HG02763 (cell line): Measurements from ENCODE around the gene FSD1.
A peak's percentile ranks its signal among the peaks of the same experiment; 100 is the strongest.
"Not testable (repeated sequence)": the region's sequence is repeated elsewhere in the genome, so short reads cannot be mapped to it uniquely, and the experiment has no call there.

Experiments
- ATAC-seq: cut with Tn5 transposase; IDR thresholded peaks from one replicate; pipeline ENCODE4 v1.9.1; 2021; ENCODE audit warnings: mild to moderate bottlenecking, moderate library complexity; ENCODE audit not compliant: unreplicated experiment

FSD1 gene

DNA sequence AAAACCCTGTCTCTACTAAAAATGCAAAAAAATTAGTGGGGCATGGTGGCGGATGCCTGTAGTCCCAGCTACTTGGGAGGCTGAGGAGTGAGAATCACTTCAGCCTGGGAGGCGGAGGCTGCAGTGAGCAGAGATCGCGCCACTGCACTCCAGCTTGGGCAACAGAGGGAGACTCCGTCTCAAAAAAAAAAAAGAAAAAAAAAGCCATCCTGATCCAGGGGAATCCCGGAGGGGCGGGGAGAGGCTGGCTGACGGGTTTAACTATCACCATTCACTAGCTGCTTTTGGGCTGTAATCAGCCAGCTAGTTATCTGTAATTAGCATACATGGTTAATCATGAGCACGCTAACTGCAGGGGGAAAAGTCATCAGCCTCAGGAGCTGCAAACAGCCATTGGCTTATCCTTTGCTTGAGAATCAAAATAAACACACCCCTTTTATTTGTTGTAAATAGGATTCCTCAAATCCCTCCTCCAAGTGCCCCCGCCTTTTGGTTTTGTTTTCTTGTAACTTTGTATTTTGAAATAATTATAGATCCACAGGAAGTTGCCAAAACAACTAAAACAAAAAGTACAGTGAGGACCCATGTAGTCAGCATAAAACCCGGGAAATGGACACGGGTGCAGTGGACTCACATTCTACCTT, 9.6 kb downstream of the FSD1 start:
- ATAC-seq: no peak

DNA sequence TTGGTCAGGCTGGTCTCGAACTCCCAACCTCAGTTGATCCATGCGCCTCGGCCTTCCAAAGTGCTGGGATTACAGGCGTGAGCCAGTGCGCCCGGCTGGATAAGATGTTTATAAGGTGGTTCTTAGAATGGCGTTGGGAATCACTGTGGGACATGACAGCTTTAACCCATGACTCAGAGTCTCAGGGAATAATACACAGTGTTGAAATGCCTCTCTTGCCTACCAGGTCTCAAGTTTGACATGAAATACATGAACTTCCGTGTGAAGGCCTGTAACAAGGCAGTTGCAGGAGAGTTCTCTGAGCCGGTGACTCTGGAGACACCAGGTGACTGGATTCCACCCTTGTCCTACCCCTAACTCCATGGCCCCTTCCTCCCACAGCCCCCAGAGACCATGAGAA, 12.6 kb downstream of the FSD1 start:
- ATAC-seq: no peak

DNA sequence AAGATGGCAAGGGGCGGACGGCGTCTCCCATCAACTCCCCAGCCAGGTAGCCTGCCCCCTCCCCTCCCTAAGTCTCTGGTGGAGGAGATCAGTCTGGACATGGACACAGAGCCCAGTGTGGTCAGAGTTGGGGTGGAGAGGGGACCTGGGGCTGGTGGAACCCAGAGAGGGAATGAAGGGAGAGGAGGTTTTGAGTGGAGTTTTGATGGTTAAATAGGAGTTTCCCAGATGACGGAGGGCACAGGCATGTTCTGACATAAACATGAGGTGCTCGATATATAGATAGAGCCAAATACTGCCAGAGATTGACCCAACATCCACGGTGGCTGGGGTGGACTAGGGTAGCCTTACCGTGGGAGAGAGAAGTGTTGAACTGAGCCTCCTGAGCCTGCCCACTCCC, 14.1 kb downstream of the FSD1 start:
- ATAC-seq: no peak

DNA sequence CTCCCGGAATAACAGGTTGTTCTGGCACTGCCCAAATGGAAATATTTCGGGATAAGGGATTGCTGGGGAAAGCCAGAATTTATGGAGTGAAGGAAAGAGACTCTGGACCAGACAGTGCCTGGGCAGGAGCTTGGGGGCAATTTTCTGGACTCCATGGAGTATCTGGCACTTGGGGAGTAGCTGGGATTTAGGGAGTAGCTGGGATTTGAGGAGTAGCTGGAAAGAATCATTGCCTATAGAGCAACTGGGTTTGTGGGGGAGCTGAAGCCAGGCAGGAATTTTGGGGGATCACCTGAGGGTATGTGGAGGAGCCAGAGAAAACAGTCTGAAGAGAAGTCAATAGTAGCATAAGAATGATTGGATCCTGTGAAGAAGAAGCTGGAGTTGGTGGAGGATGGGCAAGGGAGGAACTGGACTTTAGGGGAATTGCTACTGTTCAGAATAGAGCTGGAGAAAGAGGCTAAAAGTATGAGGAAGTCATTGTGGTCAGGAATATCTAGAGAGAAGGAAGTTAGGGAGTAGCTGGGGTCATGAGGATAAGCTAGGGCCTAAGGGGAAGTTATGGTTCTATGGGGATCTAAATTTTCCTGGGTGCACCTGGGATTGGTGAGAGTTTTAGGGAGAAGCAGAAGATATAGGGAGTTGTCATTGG, 14.8 kb downstream of the FSD1 start:
- no peak for ATAC-seq

DNA sequence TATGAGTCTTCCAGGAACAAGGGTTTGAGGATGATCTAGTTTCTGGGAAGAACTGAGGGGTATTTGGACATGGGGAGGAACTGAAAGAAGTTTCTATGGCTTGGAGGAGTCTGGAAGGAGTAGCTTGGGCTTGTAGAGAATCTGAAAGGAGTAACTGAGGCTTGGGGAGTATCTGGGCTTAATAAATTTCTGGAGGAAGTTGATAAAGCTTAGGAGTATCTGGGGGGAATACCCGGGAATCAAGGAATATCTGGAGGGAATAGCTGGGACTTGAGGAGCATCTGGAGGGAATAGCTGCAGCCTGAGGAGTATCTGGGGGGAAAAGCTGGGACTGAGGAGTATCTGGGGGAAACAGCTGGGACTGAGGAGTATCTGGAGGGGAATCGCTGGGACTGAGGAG, 16.0 kb downstream of the FSD1 start:
- no peak for ATAC-seq

DNA sequence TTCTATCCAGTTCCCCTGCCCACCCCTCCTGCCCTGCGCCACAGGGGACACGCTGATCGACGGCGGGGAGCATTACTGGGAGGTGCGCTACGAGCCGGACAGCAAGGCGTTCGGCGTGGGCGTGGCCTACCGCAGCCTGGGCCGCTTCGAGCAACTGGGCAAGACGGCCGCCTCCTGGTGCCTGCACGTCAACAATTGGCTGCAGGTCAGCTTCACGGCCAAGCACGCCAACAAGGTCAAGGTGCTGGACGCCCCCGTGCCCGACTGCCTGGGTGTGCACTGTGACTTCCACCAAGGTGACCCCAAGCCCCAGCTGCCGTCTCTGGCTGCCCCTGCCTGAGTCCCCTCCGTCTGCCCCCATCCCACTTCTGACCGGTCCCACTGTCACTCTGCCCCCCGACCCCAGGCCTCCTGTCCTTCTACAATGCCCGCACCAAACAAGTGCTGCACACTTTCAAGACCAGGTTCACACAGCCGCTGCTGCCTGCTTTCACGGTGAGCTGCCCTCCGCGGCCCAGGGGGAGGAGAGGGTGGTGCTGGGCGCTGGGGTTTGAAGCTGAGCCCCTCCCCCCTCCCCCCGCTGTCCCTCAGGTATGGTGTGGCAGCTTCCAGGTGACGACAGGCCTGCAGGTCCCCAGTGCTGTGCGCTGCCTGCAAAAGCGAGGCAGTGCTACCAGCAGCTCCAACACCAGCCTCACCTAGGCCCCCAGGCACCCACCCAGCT, 18.7 kb downstream of the FSD1 start:
- ATAC-seq: no peak

DNA sequence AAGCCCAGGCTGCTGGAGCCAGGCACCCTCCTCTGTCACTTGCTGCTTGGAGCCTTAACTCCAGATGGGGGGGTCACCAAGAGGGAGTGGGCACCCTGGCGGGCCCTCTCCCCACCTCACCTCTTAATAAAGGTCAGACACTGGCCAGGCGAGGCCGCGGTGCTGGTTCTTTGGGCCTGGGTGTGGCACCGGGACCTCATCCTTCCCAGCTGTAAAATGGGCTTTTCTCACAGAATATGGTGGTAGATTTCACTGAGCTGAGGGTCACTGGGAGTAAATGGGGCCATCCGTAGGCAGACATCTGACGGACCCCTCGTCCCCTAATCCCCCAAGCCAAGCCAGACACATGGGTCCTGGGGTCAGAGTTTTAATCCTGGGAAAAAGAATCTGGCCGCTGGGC, 19.3 kb downstream of the FSD1 start:
- ATAC-seq: no peak

DNA sequence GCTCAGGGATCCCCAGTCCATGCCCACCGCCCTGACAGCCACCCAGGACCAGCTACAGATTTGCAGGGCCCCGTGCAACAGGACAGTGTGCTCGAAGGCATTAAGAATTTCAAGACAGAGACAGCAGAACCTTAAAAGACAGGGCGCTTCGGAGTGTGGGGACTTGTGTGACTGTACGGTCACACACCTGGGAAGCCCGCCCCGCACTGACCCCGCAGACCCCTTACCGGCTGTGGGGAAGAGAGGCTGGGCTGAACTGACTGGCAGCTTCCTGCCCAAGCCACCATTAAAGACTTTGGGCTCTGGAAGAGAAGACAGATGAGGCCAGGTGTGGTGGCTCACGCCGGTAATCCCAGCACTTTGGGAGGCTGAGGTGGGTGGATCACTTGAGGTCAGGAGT, 19.8 kb downstream of the FSD1 start:
- no peak for ATAC-seq

DNA sequence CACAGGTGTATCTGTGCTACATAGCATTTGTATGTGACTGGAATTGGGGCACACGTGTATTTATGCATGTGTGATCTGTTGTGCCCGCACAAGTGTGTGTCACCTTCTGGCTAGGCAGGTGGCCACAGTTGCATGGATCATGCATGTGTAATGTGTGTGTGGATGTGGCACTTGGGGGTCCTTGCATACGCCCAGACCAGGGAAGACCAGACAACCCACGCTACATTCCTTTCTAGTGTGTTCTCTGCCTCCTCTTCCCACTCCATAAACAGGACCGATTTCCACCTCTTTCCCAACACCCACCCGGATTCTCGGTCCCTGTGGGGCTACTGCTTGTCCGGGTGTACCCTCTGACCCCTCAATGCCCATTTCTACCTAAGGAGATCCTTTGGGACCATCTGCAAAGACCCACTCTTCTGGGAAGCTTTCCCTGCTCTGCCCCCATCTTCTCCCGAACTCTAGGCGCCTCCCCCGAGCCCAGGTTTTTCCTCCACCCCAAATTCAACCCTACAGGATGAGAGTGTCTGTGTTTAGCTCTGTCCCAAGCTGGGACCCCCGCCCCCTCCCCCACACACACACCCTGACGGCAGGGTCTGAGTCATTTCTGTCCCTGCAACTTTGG, 21.9 kb downstream of the FSD1 start:
- no peak for ATAC-seq

DNA sequence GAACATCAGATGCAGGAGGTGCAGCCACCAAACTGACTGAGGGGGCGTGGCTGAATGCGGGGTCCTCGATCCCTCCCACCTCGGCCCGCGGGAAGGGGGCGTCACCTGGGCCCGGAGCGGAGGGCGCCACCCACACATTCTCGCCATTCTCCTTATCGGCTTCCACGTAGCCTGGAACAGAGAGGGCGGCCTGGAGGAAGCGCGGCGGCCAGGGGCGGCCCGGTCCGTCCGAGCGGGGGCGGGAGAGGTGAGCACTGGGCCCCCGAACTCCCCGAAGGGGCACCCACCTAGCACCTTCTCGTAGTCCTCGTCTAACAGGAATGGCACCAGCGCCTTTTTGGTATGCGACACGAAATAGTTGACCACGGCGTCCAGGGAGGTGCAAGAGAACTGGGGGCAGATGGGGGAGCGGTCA, 22.4 kb downstream of the FSD1 start:
- ATAC-seq: no peak

DNA sequence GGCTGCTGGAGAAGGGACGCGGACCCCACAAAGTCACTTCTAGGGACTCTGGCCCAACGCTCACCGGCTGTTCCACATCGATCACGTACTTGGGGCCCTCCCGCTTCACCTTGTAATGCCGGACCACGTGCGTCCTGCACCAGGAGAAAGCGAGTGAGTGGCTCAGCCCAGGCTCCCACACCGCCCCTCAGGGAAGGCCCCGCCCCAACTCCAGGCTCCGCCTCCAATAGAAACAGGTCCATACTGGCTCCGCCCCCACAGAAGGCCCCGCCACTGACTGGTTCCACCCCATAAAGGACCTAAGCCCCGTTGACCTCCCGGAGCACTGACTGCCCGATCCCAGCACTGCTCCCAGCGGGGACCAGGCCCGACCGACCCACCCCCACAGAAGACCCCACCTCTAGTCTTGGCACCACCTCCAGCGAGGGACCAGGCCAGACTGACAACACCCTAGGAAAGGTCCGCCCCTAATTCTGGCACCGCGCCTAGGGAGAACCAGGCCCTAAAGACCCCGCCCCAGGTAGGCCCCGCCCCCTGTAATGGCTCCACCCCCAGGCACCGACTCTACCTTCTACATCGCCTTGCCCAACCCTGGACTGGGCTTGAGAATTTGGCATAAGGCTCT, 23.0 kb downstream of the FSD1 start:
- no peak for ATAC-seq

DNA sequence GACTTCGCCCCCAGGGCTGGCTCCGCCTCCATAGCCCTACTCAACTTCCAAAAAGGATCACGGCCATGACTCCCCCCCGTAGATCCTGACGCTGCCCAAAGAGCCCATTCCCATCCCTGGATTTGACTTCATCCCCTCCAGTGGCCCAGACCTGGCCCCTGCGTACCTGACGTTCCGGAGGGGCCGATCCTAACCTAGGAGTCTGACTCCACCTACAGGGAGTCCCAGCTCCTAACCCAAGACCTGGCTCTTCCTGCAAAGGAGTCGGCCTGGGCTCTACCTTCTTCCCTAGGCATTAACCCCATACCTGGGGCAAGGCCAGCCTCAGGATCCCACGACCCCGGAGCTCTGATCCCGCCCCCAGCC, 23.5 kb downstream of the FSD1 start:
- no peak for ATAC-seq

DNA sequence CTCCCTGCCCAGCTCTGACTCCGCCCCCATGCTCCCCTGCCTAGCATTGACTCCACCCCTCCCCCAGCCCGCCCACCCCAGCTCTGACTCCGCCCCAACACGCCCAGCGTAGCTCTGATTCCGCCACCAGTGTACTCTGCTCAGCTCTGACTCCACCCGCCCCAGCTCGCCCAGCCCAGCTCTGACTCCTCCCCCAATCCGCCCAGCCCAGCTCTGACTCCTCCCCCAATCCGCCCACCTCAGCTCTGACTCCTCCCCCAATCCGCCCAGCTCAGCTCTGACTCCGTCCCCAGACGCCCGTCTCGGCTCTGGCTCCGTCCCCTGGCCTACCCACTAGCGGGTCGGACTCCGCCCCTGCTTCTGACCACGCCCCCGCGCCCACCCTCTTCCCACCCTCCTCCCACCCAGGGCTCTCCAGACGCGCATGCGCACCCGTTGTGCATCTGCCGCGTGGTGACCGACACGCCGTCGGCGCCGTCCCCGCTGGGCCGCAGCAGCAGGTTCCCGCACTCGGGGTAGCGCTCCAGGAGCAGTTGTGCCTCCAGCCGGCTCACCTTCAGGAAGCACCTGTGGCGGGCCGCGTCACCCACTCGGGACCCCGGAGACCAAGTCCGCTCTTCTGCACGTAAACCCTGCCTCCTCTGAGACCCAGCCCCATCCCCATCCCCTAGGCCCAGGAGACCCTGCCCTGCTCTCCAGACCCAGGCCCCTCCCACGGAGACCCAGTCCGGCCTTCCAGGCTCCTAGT, 24.0 kb downstream of the FSD1 start:
- peak; percentile 78 for ATAC-seq

DNA sequence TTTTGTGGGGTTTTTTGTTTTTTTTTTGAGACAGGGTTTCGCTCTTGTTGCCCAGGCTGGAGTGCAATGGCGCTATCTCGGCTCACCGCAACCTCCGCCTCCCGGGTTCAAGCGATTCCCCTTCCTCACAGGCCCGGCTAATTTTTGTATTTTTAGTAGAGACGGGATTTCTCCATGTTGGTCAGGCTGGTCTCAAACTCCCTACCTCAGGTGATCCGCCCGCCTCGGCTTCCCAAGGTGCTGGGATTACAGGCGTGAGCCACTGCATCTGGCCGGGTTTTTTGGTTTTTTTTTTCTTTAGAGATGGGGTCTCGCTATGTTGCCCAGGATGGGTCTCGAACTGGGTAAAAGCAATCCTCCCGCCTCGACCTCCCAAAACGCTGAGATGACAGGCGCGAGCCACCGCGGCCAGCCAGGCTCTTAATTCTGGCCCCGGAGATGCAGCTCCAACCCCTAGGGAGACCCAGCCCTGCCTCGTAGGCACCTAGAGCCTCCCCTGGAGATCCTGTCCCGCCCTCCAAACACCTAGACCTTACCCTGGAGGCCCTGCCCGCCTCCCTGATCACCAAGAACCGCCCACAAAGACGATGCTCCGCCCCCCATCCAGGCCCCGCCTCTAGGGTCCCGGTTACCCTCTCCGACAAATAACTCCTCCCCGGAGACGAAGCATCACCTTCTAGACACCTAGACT, 24.7 kb downstream of the FSD1 start:
- ATAC-seq: not testable (repeated sequence)

DNA sequence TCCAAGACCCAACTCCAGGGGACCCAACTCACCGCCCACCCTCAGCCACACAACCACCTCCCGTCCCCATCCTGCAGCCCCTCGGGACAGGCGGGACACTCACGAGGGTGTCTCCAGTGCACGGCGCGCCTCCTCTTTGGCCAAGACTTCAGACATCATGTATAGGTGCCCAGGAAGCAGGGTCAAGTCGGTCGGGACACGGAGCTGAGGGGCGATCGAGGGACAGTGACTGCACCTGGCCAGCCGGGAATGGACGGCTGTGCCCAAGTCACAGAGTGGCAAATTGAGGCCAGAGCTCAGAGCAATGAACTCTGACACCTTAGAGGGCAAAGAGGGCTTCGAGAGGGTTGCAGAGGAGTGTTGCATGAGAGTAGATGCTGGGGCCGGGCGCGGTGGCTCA, 25.5 kb downstream of the FSD1 start:
- ATAC-seq: no peak

DNA sequence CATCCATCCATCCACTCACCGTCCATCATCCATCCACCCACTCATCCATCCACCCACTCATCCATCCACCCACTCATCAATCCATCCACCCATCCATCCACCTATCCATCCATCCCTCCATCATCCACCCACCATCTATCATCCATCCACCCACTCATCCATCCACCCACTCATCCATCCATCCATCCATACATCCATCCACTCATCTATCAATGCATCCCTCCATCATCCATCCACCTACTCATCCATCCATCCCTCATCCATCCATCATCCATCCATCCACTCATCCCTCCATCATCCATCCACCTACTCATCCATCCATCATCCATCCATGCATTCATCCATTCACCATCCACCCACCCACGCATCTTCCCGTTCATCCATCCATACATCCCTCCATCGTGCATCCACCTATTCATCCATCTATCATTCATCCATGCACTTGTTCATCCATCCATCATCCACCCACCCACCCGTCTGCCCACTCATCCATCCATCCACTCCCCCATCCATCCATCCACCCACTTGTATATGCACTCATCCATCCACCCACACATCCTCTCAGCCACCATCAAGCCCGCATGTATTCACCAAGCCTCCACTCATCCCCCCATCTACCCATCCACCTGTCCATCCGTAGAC, 30.7 kb downstream of the FSD1 start:
- ATAC-seq: no peak

DNA sequence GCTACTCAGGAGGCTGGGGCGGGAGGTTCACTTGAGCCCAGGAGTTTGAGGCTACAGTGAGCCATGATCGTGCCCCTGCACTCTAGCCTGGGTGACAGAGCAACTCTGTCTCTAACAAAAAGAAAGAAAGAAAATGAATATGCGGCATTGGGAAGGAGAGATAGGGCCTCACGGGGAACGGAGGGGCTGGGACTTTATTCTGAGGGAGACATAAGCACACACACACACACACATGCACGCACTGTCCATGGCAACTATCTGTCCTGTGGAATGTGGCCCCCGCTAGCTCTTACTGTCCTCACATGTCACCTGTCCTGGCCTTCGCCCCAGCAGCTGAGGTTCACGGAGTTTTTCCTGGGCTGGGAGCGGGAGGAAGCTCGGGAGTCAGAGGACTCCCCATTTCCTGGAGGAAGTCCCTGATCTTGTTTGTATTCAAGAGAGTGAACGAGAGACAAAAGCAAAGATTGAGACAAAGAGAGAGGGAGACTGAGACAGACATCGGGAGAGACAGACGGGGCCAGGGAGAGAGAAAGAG, 33.6 kb downstream of the FSD1 start:
- no peak for ATAC-seq

DNA sequence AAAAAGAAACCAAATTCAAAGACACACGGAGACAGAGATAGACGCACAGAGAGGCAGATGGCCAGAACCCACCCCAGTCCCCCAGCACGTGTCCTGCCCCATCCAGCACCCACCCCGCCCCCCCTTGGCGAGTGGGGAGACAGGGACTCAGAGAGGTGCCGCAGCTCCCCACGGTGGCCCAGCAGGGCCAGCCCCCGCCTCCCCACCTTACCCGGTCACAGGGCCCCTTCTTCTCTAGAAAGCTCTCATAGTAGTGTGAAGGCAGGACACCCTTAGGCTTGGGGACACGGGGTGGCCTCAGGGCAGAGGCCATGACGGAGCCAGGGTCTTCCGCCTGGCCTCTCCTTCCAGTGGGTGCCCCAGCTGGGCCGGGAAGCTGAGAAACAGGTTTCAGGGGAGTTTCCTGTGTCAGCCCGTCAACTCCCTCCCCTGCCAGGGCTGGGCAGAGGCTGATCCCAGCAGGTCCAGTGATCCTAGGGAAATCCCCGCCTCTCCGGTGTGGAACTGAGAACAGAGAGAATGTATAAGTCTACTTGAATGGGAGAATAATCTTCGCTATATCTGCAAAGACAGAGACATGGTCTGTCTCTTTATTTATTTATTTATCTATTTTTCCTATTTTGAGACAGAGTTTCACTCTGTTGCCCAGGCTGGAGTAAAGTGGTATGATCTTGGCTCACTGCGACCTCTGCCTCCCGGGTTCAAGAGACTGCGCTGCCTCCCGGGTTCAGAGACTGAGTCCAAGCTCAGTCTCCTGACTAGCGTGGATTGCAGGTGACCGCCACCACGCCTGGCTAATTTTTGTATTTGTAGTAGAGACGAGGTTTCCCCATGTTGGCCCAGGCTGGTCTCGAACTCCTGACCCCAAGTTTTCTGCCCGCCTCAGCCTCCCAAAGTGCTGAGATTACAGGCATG, 34.3 kb downstream of the FSD1 start, which contains the start of gene STAP2:
Gene STAP2 (minus strand): TSS at position 387 of the 915 bp plus-strand sequence. CDS start 74 bp downstream, at position 313.
- ATAC-seq: no peak
